Measurements from ENCODE around the gene CCIN. TPM values are rescaled to one million over a fixed set of nuclear protein-coding genes. Genes with fewer than 3 reads are reported as not detected.

CCIN gene
- total RNA-seq, 1 donor, result 2.6 TPM

GRCh38 chr9:36135741-36136271, 33.4 kb upstream of the CCIN start:
- DNase-seq (ENCODE audit: low read depth), result no peak
- TF ChIP-seq CTCF (IDR thresholded peaks at IDR 0.05; ENCODE audit: insufficient read depth, low read length), result no peak
- H3K4me3 ChIP-seq (ENCODE audit: low read depth, low read length), result peak overlapping the region; percentile 78

DNA sequence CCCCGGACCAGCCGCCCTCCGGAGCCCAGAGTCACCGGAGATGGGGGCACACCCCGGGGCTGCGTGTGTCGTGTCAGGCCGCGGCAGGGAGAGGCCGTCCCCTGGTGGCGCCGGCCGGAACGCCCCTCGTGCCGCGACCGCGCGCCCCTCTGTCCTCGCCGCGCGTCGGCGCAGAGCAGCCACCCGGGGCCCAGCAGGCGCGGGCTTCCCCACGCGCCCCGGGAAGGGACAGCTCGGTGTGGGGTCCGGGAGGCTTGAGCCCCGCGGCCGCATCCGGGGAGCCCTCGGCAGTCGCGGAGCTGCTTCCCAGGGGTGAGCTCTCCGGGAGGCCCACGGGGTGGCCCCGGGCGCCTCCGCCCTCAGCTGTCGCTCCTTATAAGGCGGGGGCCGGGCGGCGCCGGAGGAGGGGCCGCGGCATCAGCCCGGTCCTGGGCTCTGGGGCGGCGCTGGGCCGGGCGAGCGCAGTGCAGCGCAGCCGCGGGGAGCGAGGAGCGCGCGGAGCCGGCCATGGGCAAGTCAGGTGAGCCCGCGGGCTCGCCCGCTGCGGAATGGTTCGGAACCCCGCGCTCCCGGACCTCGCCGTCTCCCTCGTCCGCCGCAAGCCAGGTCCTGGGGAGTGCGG, 32.8 kb upstream of the CCIN start, which contains the start of gene GLIPR2:
TSS of gene GLIPR2 (plus strand) at position 462 of the 622 bp plus-strand sequence. CDS start at position 508, 46 bp downstream.
- peak; percentile 58 for DNase-seq (ENCODE audit: low read depth)
- peak; percentile 3 for TF ChIP-seq CTCF (IDR thresholded peaks at IDR 0.05; ENCODE audit: insufficient read depth, low read length)
- peak within 1 kb of the TSS; percentile 78 for H3K4me3 ChIP-seq (ENCODE audit: low read depth, low read length)

GRCh38 chr9:36136894-36137391, 32.2 kb upstream of the CCIN start:
- TF ChIP-seq CTCF (IDR thresholded peaks at IDR 0.05; ENCODE audit: insufficient read depth, low read length), result no peak
- no peak for DNase-seq (ENCODE audit: low read depth)
- peak overlapping the region; percentile 78 for H3K4me3 ChIP-seq (ENCODE audit: low read depth, low read length)

DNA sequence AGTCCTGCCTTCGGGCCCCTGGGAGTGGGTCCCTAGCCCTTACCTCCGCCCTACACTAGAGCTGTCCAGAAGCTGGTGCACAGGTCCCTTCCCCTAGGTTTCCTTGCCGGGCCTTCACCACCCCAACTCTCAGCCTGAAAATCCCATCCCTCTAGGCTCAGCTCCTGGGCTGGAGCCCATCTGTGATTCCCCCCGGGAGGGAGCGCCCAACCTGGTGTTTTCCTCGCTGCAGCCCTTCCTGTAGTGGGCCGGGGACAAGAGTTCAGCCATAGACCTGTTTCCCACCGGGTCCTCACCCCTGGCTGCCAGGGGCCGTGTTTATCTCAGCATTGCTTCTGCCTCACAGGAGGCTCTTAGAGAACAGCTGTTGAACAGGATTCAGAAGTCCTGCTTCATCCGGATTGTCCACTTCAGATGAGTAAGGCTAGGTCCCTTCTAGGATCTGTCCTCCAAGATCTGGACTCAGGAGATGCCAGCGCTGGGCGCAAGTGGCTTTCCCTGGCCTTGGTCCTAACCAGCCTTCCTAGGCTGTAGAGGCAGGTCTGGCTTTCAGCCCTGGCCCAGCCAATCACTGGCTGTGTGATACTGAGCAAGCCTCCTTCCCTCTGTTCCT, 31.7 kb upstream of the CCIN start:
- H3K4me3 ChIP-seq (ENCODE audit: low read depth, low read length), result peak overlapping the region; percentile 78
- peak; percentile 36 for DNase-seq (ENCODE audit: low read depth)
- TF ChIP-seq CTCF (IDR thresholded peaks at IDR 0.05; ENCODE audit: insufficient read depth, low read length), result no peak

DNA sequence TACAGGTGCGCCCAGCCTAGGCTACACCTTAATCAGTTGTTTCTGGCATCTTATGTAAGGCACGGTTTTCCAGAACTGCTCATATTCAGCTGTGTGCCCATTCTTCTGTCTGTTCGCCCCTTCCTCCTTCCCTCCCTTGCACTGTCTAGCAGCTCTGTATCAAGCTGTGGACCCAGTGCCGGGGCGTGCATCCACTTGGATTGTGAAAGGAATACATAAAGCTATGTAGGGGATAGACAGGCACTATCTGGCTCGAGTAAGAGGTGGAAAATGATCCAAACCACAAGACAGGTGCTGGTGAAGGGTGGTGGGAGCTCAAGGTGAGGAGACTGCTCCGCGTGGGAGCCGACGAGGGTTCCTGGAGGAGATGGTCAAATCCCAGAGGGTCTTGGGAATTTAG, 30.7 kb upstream of the CCIN start:
- H3K4me3 ChIP-seq (ENCODE audit: low read depth, low read length), result no peak overlapping the region
- TF ChIP-seq CTCF (IDR thresholded peaks at IDR 0.05; ENCODE audit: insufficient read depth, low read length), result no peak
- no peak for DNase-seq (ENCODE audit: low read depth)

GRCh38 chr9:36138901-36139300, 30.3 kb upstream of the CCIN start:
- DNase-seq (ENCODE audit: low read depth), result no peak
- no peak overlapping the region for H3K4me3 ChIP-seq (ENCODE audit: low read depth, low read length)
- TF ChIP-seq CTCF (IDR thresholded peaks at IDR 0.05; ENCODE audit: insufficient read depth, low read length), result no peak
